Mucosa of descending colon (tissue), 3 donors: ENCODE measurements around the gene CORO1C. TPM values are rescaled to one million over a fixed set of nuclear protein-coding genes. Genes with fewer than 3 reads are reported as not detected.

Source experiments
- ATAC-seq: fragments of 200-7000 bp; cut with Tn5 transposase; one replicate; pipeline ENCODE4 v1.9.1; 2020; ENCODE audit warnings: mild to moderate bottlenecking, moderate library complexity
- DNase-seq, 3 donors: peaks; one replicate each; pipeline ENCODE4 v3.0.0-alpha.2; 2020
- H3K36me3 ChIP-seq: fragments of 200-600 bp; one replicate; pipeline ENCODE4 v1.8.0; 2021; ENCODE audit warnings: low read depth, mild to moderate bottlenecking
- H3K4me1 ChIP-seq: fragments of 200-600 bp; one replicate; pipeline ENCODE4 v1.8.0; 2021; ENCODE audit warnings: low read depth, mild to moderate bottlenecking
- H3K4me3 ChIP-seq: fragments of 200-600 bp; one replicate; pipeline ENCODE4 v1.8.0; 2021; ENCODE audit warnings: mild to moderate bottlenecking
- H3K9me3 ChIP-seq: fragments of 200-600 bp; one replicate; pipeline ENCODE4 v1.8.0; 2021; ENCODE audit warnings: mild to moderate bottlenecking
- CTCF ChIP-seq: fragments of 200-600 bp; IDR thresholded peaks from one replicate; pipeline ENCODE4 v1.8.0; 2022; ENCODE audit warnings: antibody characterized with exemption, mild to moderate bottlenecking
- intact Hi-C, 2 donors: fragments of 100-400 bp; cut with DNase I in 1 of 2; cut with micrococcal nuclease in 1 of 2; formaldehyde crosslinking; loops; one replicate each; pipeline versions ENCODE4 v1.11.0 to v1.11.1; 2022; cut with DNase I, micrococcal nuclease
- total RNA-seq, 3 donors: library from RNA; stranded (reverse); fragmentation: NEBNext Ultra II Directional in 2 of 3; extraction: Animal tissue kit (Norgen Biotek cat#: 25700) in 2 of 3; gene quantifications; one replicate each; pipeline versions ENCODE4 v1.2.1 to v1.2.4, GENCODE V29; 2021 to 2023
- donor health status: DM: no; HTN: no; CAD: no; lungs with moderate emphysema.
- donor health status: DM: no; HTN: no; CAD: no.
- donor health status: DM: no; HTN: yes; CAD: no.

CORO1C gene
- total RNA-seq, 3 donors from 2014 or later = 80.5 to 328 (median 123) TPM

GRCh38 chr12:108630481-108631207, 100.7 kb downstream of the CORO1C start:
- Histone ChIP-seq H3K36me3 (no peaks in the 10 kb centered on the region), H3K4me3 (no peak overlapping the region), H3K4me1 (peaks cover 6% of the 10 kb centered on the region), H3K9me3 (no peaks in the 10 kb centered on the region)
- no peak for ATAC-seq
- intact Hi-C loops = no loop called here
- no peak for TF ChIP-seq CTCF
- DNase-seq = no peak

GRCh38 chr12:108629824-108630476, 101.4 kb downstream of the CORO1C start:
- TF ChIP-seq CTCF = no peak
- H3K4me3 ChIP-seq = no peak overlapping the region
- ATAC-seq (peak; percentile 3), DNase-seq (no peak)
- intact Hi-C loops = no loop called here
- no peaks in the 10 kb centered on the region for H3K9me3 ChIP-seq
- H3K36me3 ChIP-seq = no peaks in the 10 kb centered on the region
- peaks cover 6% of the 10 kb centered on the region for H3K4me1 ChIP-seq

GRCh38 chr12:108629151-108629550, 102.2 kb downstream of the CORO1C start:
- peaks cover 8% of the 10 kb centered on the region for H3K4me1 ChIP-seq
- DNase-seq (no peak), ATAC-seq (no peak)
- no peak for TF ChIP-seq CTCF
- no peaks in the 10 kb centered on the region for H3K9me3 ChIP-seq
- H3K36me3 ChIP-seq = no peaks in the 10 kb centered on the region
- intact Hi-C loops = no loop called here
- H3K4me3 ChIP-seq = no peak overlapping the region

- H3K4me3 ChIP-seq = no peak overlapping the region
- DNase-seq (no peak), ATAC-seq (no peak)
- no peaks in the 10 kb centered on the region for H3K36me3 ChIP-seq
- no peak for TF ChIP-seq CTCF
- intact Hi-C loops = no loop called here
- H3K9me3 ChIP-seq = no peaks in the 10 kb centered on the region
- peaks cover 8% of the 10 kb centered on the region for H3K4me1 ChIP-seq
These were observed 104.0 kb downstream of the CORO1C start for GRCh38 chr12:108627134-108627920.

GRCh38 chr12:108625228-108625627, 106.1 kb downstream of the CORO1C start:
- Histone ChIP-seq H3K4me3 (no peak overlapping the region), H3K4me1 (peaks cover 2% of the 10 kb centered on the region), H3K9me3 (no peaks in the 10 kb centered on the region), H3K36me3 (no peaks in the 10 kb centered on the region)
- intact Hi-C loops = no loop called here
- no peak for DNase-seq
- no peak for TF ChIP-seq CTCF
- no peak for ATAC-seq
